GM08714 (cell line): ENCODE results near the gene CYP2A7.
"Not testable (repeated sequence)": the region's sequence is repeated elsewhere in the genome, so short reads cannot be mapped to it uniquely, and the experiment has no call there.

Source experiments
- H3K4me3 ChIP-seq: fragments of 200-500 bp; sonication (Bioruptor generic); 2 replicates; pipeline ENCODE4 v1.5.1; 2014; ENCODE audit warnings: mild to moderate bottlenecking, low read length, inconsistent platforms
- ZNF274 ChIP-seq: IDR thresholded peaks from 2 replicates; pipeline ENCODE4 v1.6.1; 2012; ENCODE audit warnings: mild to moderate bottlenecking, low read depth, low read length

Gene CYP2A7

GRCh38 chr19:40907968-40908735, 26.1 kb upstream of the CYP2A7 start:
- no peak overlapping the region for H3K4me3 ChIP-seq
- TF ChIP-seq ZNF274 = no peak

GRCh38 chr19:40906512-40906911, 24.5 kb upstream of the CYP2A7 start:
- H3K4me3 ChIP-seq = no peak overlapping the region
- no peak for TF ChIP-seq ZNF274

GRCh38 chr19:40904673-40905156, 22.7 kb upstream of the CYP2A7 start:
- not testable (repeated sequence) for H3K4me3 ChIP-seq

- H3K4me3 ChIP-seq = not testable (repeated sequence)
Observed at GRCh38 chr19:40901975-40902750, 20.1 kb upstream of the CYP2A7 start.

DNA sequence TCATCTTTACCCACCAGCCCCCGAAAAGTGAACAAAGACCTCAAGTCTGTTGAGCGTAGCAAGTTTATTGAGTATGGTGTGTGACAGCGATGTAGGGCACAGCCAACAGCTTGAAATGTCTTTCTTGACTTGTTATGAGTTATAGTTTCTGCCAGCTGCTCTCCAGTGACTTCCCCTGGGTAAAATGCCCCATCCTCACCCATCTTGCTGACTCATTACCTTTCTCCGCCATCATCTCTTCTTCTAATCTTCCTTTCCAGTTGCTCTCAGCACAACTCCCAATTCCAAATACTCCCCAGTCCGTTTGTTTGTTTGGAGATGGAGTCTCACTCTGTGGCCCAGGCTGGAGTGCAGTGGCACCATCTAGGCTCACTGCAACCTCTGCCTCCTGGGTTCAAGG, 18.5 kb upstream of the CYP2A7 start:
- not testable (repeated sequence) for H3K4me3 ChIP-seq

DNA sequence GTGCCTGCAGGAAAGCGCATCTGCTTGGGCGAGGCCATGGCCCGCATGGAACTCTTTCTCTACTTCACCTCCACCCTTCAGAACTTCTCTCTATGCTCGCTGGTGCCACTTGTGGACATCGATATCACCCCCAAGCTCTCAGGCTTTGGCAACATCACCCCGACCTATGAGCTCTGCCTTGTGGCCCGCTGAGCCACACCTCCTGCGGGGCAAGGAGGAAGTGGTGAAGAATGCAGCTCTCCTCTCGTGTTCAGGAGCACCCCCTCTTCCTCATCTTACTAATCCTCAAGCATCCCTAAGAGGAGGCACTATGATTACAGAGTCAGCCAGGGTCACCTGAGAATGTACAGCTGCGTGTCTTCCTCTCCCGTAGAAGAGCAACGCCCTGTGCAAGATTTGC, 17.9 kb upstream of the CYP2A7 start:
- not testable (repeated sequence) for H3K4me3 ChIP-seq

DNA sequence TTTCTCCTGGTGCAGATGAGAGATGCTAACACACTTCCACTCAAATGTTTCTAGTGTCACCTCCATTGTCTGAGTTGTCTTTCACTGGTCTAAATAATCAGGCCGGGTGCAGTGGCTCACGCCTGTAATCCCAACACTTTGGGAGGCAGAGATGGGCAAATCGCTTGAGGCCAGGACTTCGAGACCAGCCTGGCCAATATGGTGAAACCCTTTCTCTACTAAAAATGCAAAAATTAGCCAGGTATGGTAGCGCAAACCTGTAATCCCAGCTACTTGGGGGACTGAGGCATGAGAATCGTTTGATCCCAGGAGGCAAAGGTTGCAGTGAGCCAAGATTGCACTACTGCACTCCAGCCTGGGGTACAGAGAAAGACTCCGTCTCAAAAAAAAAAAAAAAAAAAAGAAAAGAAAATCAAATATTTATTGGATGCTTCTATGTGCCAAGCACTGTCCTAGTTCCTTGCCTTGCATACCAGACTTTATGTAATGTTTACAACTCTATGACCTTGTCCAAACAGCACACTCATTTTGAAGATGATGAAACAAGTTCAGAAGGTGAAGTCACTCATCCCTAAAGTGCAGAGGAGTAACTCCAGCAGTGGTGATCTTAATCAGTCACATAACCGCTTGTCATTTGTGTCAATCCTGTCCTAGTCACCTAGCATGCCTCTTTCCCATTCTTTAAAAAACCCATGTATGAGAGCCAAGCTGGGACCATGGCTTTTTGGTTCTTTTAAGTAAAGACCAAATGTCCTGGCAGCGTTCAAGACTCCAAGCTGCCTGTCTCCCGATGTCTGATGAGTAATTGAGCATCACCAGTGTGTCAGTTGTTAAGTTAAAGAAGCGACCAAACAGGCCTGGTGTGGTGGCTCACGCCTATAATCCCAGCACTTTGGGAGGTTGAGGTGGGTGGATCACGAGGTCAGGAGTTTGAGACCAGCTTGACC, 15.1 kb upstream of the CYP2A7 start:
- not testable (repeated sequence) for H3K4me3 ChIP-seq

DNA sequence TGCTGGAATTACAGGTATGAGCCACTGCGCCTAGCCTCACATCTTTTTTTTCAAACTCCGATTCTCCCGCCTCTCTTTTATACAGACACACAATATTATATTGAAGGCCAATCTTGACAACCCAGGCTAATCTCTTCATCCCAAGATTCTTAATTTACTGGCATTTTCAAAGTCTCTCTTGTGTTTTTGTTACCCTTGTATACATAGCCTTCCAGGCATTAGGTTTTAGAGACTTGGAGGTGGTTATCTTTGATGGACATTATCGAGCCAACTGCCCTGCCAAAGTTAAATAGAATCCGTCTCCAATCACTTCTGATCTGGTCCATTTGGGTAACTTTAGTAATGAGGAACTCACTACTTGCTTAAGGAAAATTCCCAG, 14.4 kb upstream of the CYP2A7 start:
- no peak for TF ChIP-seq ZNF274
- no peak overlapping the region for H3K4me3 ChIP-seq

GRCh38 chr19:40893112-40893511, 11.1 kb upstream of the CYP2A7 start:
- no peak overlapping the region for H3K4me3 ChIP-seq
- no peak for TF ChIP-seq ZNF274

DNA sequence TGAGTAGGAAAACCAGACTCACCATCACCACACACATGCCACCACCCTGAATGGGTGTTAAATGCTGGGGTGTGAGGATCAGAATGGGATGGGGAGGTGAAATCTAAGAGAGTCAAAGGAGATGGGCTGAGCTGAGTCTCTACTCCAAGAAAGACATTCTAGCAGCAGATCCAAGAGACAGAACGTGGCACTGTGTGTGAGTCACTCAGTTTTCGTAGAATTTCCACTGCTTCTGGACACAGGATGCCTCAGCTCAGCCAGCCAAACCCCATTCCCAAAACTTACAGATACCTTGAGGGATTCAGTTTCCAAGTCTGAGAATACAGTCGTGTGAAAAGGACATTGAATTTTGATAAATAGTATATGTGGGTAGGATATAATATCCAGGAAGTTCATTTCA, 7.3 kb upstream of the CYP2A7 start:
- no peak overlapping the region for H3K4me3 ChIP-seq
- no peak for TF ChIP-seq ZNF274

GRCh38 chr19:40888191-40888590, 6.2 kb upstream of the CYP2A7 start:
- H3K4me3 ChIP-seq = no peak overlapping the region
- no peak for TF ChIP-seq ZNF274

GRCh38 chr19:40884187-40884931, 2.3 kb upstream of the CYP2A7 start:
- H3K4me3 ChIP-seq = not testable (repeated sequence)

- H3K4me3 ChIP-seq = not testable (repeated sequence)
Observed at GRCh38 chr19:40879349-40879748, 2.7 kb downstream of the CYP2A7 start.

DNA sequence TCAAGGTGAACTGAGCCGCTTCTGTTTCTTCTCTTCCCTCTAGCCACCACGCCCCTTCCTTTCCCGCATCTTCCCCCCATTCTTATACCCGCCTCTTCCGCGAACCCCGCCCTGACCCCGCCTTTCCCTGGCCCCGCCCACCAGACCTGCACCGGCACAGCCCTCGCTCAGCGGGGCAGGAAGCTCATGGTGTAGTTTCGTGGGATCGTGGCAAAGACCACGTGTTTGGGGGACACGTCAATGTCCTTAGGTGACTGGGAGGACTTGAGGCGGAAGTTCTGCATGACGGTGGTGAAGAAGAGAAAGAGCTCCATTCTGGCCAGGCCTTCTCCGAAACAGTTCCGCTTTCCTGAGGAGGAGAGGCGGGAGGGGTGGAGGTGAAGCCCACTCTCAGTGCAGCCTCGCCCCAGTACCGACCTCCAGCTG, 6.5 kb downstream of the CYP2A7 start:
- H3K4me3 ChIP-seq = not testable (repeated sequence)

GRCh38 chr19:40874874-40875273, 7.2 kb downstream of the CYP2A7 start:
- not testable (repeated sequence) for H3K4me3 ChIP-seq

- H3K4me3 ChIP-seq = not testable (repeated sequence)
Observed at GRCh38 chr19:40873873-40874272, 8.2 kb downstream of the CYP2A7 start.
